ENCODE data around the gene TSPO. TPM values are rescaled to one million over a fixed set of nuclear protein-coding genes. Genes with fewer than 3 reads are reported as not detected.

TSPO gene
- total RNA-seq, 4 donors from 2014 or later = 101 to 174 (median 113) TPM

- H3K4me3 ChIP-seq = no peak overlapping the region
- H3K9me3 ChIP-seq = no peaks in the 10 kb centered on the region
- in situ Hi-C loops (cut with MboI; ENCODE audit: low sequenced_read_pairs in 4 of 4) (no loop called here), intact Hi-C loops (cut with DNase I; ENCODE audit: low total_unique reads) (no loop called here)
- ATAC-seq (no peak), DNase-seq (no peak)
- peaks cover 0 to 70% of the 10 kb centered on the region in 2 donors for H3K36me3 ChIP-seq
- H3K27ac ChIP-seq = no peak overlapping the region
- TF ChIP-seq POLR2A (IDR thresholded peaks at IDR 0.05) (no peak), CTCF (IDR thresholded peaks at IDR 0.05 in 4 of 5, conservative IDR thresholded peaks at IDR 0.05 in 1 of 5) (no peak)
- H3K4me1 ChIP-seq = no peaks in the 10 kb centered on the region
- no peaks in the 10 kb centered on the region for H3K27me3 ChIP-seq
These were observed 20.2 kb downstream of the TSPO start for GRCh38 chr22:43171607-43172006.

GRCh38 chr22:43172191-43172590 is 20.8 kb downstream of the TSPO start:
- ATAC-seq = no peak
- H3K36me3 ChIP-seq = peaks cover 0 to 70% of the 10 kb centered on the region in 2 donors

GRCh38 chr22:43173566-43173965 is 22.2 kb downstream of the TSPO start:
- in situ Hi-C loops (cut with MboI; ENCODE audit: low sequenced_read_pairs in 4 of 4) = no loop called here
- no peaks in the 10 kb centered on the region for H3K4me1 ChIP-seq
- TF ChIP-seq POLR2A (IDR thresholded peaks at IDR 0.05) (no peak), CTCF (IDR thresholded peaks at IDR 0.05 in 4 of 5, conservative IDR thresholded peaks at IDR 0.05 in 1 of 5) (no peak)
- H3K36me3 ChIP-seq = peaks cover 0 to 63% of the 10 kb centered on the region in 2 donors
- no peak for ATAC-seq
- no peaks in the 10 kb centered on the region for H3K27me3 ChIP-seq
- intact Hi-C loops (cut with DNase I; ENCODE audit: low total_unique reads) = no loop called here
- no peak for DNase-seq
- H3K27ac ChIP-seq = no peak overlapping the region
- no peak overlapping the region for H3K4me3 ChIP-seq
- H3K9me3 ChIP-seq = no peaks in the 10 kb centered on the region

More at GRCh38 chr22:43172191-43172590, 20.8 kb downstream of the TSPO start:
- H3K4me3 ChIP-seq = no peak overlapping the region
- intact Hi-C loops (cut with DNase I; ENCODE audit: low total_unique reads) (no loop called here), in situ Hi-C loops (cut with MboI; ENCODE audit: low sequenced_read_pairs in 4 of 4) (no loop called here)
- no peak for DNase-seq
- H3K9me3 ChIP-seq = no peaks in the 10 kb centered on the region
- no peak for TF ChIP-seq POLR2A (IDR thresholded peaks at IDR 0.05)
- no peak for TF ChIP-seq CTCF (IDR thresholded peaks at IDR 0.05 in 4 of 5, conservative IDR thresholded peaks at IDR 0.05 in 1 of 5)
- H3K27me3 ChIP-seq = no peaks in the 10 kb centered on the region
- no peaks in the 10 kb centered on the region for H3K4me1 ChIP-seq
- no peak overlapping the region for H3K27ac ChIP-seq

GRCh38 chr22:43173976-43174720 is 22.8 kb downstream of the TSPO start:
- in situ Hi-C loops (cut with MboI; ENCODE audit: low sequenced_read_pairs in 4 of 4) = no loop called here
- H3K27me3 ChIP-seq = no peaks in the 10 kb centered on the region
- TF ChIP-seq POLR2A (IDR thresholded peaks at IDR 0.05) = no peak
- no peak for TF ChIP-seq CTCF (IDR thresholded peaks at IDR 0.05 in 4 of 5, conservative IDR thresholded peaks at IDR 0.05 in 1 of 5)
- H3K9me3 ChIP-seq = no peaks in the 10 kb centered on the region
- no peak overlapping the region for H3K4me3 ChIP-seq
- peaks cover 0 to 69% of the 10 kb centered on the region in 2 donors for H3K36me3 ChIP-seq
- ATAC-seq (no peak), DNase-seq (no peak)
- intact Hi-C loops (cut with DNase I; ENCODE audit: low total_unique reads) = no loop called here
- no peak overlapping the region for H3K27ac ChIP-seq
- no peaks in the 10 kb centered on the region for H3K4me1 ChIP-seq
